ENCODE results near the gene RTBDN. TPM values are rescaled to one million over a fixed set of nuclear protein-coding genes. Genes with fewer than 3 reads are reported as not detected.
"Not testable (repeated sequence)": the region's sequence is repeated elsewhere in the genome, so short reads cannot be mapped to it uniquely, and the experiment has no call there.

RTBDN gene
- total and polyA plus RNA-seq, 7 experiments from 2014 or later = not detected

- DNase-seq; ATAC-seq; intact Hi-C loops (cut with micrococcal nuclease); H3K4me3 ChIP-seq (ENCODE audit: low read length); H3K27me3 ChIP-seq (ENCODE audit: control insufficient read depth in 2 of 2, insufficient read depth in 2 of 2, low read length in 2 of 2); H3K36me3 ChIP-seq (ENCODE audit: control insufficient read depth in 2 of 3, insufficient read depth in 3 of 3, low read length in 3 of 3); H3K4me1 ChIP-seq (ENCODE audit: control insufficient read depth in 2 of 2, insufficient read depth in 2 of 2, low read length in 2 of 2); CTCF ChIA-PET; H3K9me3 ChIP-seq (ENCODE audit: control insufficient read depth in 2 of 3, low read length in 3 of 3); H3K27ac ChIP-seq (ENCODE audit: low read depth, low read length); H3K9me3 Mint-ChIP-seq; H3K27me3 Mint-ChIP-seq; H3K4me3 Mint-ChIP-seq; H3K4me1 Mint-ChIP-seq; H3K27ac Mint-ChIP-seq: not testable (repeated sequence)
- peaks cover 0 to 17% (median 6%) of the 10 kb centered on the region in 5 donors for H3K36me3 Mint-ChIP-seq
- POLR2A ChIA-PET = interaction anchor here (0.7 kb wide), 1 partner anchor 11 kb away, joined by 4 read pairs; the partner anchor contains the start of gene RNASEH2A
These were observed 17.2 kb downstream of the RTBDN start for GRCh38 chr19:12817188-12817587.

- ChIA-PET CTCF (interaction anchor here (0.8 kb wide), 1 partner anchor 58 kb away, joined by 3 read pairs; no protein-coding TSS in a partner anchor), POLR2A (no interaction called here)
- H3K9me3 ChIP-seq (ENCODE audit: control insufficient read depth in 2 of 3, low read length in 3 of 3) = no peaks in the 10 kb centered on the region
- Mint-ChIP-seq H3K4me1 (no peaks in the 10 kb centered on the region), H3K36me3 (peaks cover 0 to 17% (median 6%) of the 10 kb centered on the region in 5 donors), H3K4me3 (no peak overlapping the region), H3K9me3 (no peaks in the 10 kb centered on the region), H3K27me3 (no peaks in the 10 kb centered on the region), H3K27ac (no peak overlapping the region)
- H3K4me1 ChIP-seq (ENCODE audit: control insufficient read depth in 2 of 2, insufficient read depth in 2 of 2, low read length in 2 of 2) = no peaks in the 10 kb centered on the region
- H3K4me3 ChIP-seq (ENCODE audit: low read length) = no peak overlapping the region
- intact Hi-C loops (cut with micrococcal nuclease) = no loop called here
- ATAC-seq = no peak
- no peak overlapping the region for H3K27ac ChIP-seq (ENCODE audit: low read depth, low read length)
- DNase-seq = no peak
- H3K27me3 ChIP-seq (ENCODE audit: control insufficient read depth in 2 of 2, insufficient read depth in 2 of 2, low read length in 2 of 2) = no peaks in the 10 kb centered on the region
- peaks cover 0 to 10% (median 0%) of the 10 kb centered on the region in 3 experiments for H3K36me3 ChIP-seq (ENCODE audit: control insufficient read depth in 2 of 3, insufficient read depth in 3 of 3, low read length in 3 of 3)
These were observed 19.3 kb downstream of the RTBDN start for GRCh38 chr19:12815088-12815487.

GRCh38 chr19:12806242-12807081, 27.9 kb downstream of the RTBDN start, which contains the start of gene RNASEH2A:
Gene RNASEH2A (plus strand): TSS chr19:12806584. CDS start chr19:12806674, 90 bp downstream.
- Histone ChIP-seq H3K27me3 (ENCODE audit: control insufficient read depth in 2 of 2, insufficient read depth in 2 of 2, low read length in 2 of 2) (no peaks in the 10 kb centered on the region), H3K9me3 (ENCODE audit: control insufficient read depth in 2 of 3, low read length in 3 of 3) (no peaks in the 10 kb centered on the region), H3K27ac (ENCODE audit: low read depth, low read length) (peak within 1 kb of the TSS; percentile 70), H3K4me3 (ENCODE audit: low read length) (peak within 1 kb of the TSS; percentile 73), H3K4me1 (ENCODE audit: control insufficient read depth in 2 of 2, insufficient read depth in 2 of 2, low read length in 2 of 2) (peaks cover 18% of the 10 kb centered on the region in 2 donors), H3K36me3 (ENCODE audit: control insufficient read depth in 2 of 3, insufficient read depth in 3 of 3, low read length in 3 of 3) (peaks cover 0 to 9% (median 0%) of the 10 kb centered on the region in 3 experiments)
- Mint-ChIP-seq H3K27me3 (peaks cover 0 to 6% (median 0%) of the 10 kb centered on the region in 5 donors), H3K4me1 (peaks cover 15 to 26% (median 21%) of the 10 kb centered on the region in 7 donors), H3K4me3 (peak within 1 kb of the TSS; percentile 81 to 96 (median 91)), H3K36me3 (peaks cover 0 to 7% (median 3%) of the 10 kb centered on the region in 5 donors), H3K27ac (peak within 1 kb of the TSS; percentile 71 to 94 (median 89)), H3K9me3 (peaks cover 0 to 1% (median 0%) of the 10 kb centered on the region in 11 donors)
- intact Hi-C loops (cut with micrococcal nuclease) = loop anchor here (1.0 to 2.0 kb wide), 4 partner anchors 14 to 132 kb away; partner anchors contain the start of genes GET3 (in 2 of the 2) and CALR (in 1 of the 2)
- ATAC-seq (peak; percentile 95), DNase-seq (peak; percentile 74 to 87 (median 84))
- CTCF ChIA-PET = interaction anchor here (0.7 to 1.5 kb wide), 4 partner anchors 11 to 48 kb away, joined by 3 to 5 read pairs (median 3); no protein-coding TSS in a partner anchor
- POLR2A ChIA-PET = interaction anchor here (0.6 to 2.4 kb wide), 9 partner anchors 11 to 85 kb away, joined by 3 to 25 read pairs (median 6); partner anchors contain the start of gene JUNB

GRCh38 chr19:12804051-12804450, 30.3 kb downstream of the RTBDN start:
- DNase-seq (no peak), ATAC-seq (no peak)
- Histone ChIP-seq H3K27me3 (ENCODE audit: control insufficient read depth in 2 of 2, insufficient read depth in 2 of 2, low read length in 2 of 2) (no peaks in the 10 kb centered on the region), H3K36me3 (ENCODE audit: control insufficient read depth in 2 of 3, insufficient read depth in 3 of 3, low read length in 3 of 3) (peaks cover 0 to 23% (median 5%) of the 10 kb centered on the region in 3 experiments), H3K27ac (ENCODE audit: low read depth, low read length) (no peak overlapping the region), H3K9me3 (ENCODE audit: control insufficient read depth in 2 of 3, low read length in 3 of 3) (no peaks in the 10 kb centered on the region), H3K4me1 (ENCODE audit: control insufficient read depth in 2 of 2, insufficient read depth in 2 of 2, low read length in 2 of 2) (peaks cover 26 to 28% of the 10 kb centered on the region in 2 donors), H3K4me3 (ENCODE audit: low read length) (no peak overlapping the region)
- CTCF ChIA-PET = interaction anchor here (1.4 kb wide), 1 partner anchor 44 kb away, joined by 5 read pairs; no protein-coding TSS in a partner anchor
- Mint-ChIP-seq H3K27ac (no peak overlapping the region), H3K27me3 (peaks cover 0 to 6% (median 0%) of the 10 kb centered on the region in 5 donors), H3K4me1 (peaks cover 15 to 42% (median 35%) of the 10 kb centered on the region in 7 donors), H3K9me3 (peaks cover 0 to 1% (median 0%) of the 10 kb centered on the region in 11 donors), H3K4me3 (peak overlapping the region in 2 of 10 donors; percentile 14 to 64), H3K36me3 (peaks cover 0 to 9% (median 3%) of the 10 kb centered on the region in 5 donors)
- POLR2A ChIA-PET = interaction anchor here (1.6 to 5.1 kb wide), 3 partner anchors 12 to 26 kb away, joined by 5 to 31 read pairs (median 27); partner anchors contain the start of gene JUNB
- intact Hi-C loops (cut with micrococcal nuclease) = loop anchor here in 1 of 2 donors (5.0 kb wide), 1 partner anchor 33 kb away; the partner anchor contains the start of gene MAST1

GRCh38 chr19:12802267-12803106, 31.9 kb downstream of the RTBDN start:
- Histone ChIP-seq H3K9me3 (ENCODE audit: control insufficient read depth in 2 of 3, low read length in 3 of 3) (no peaks in the 10 kb centered on the region), H3K4me3 (ENCODE audit: low read length) (peak overlapping the region; percentile 88), H3K4me1 (ENCODE audit: control insufficient read depth in 2 of 2, insufficient read depth in 2 of 2, low read length in 2 of 2) (peaks cover 26 to 28% of the 10 kb centered on the region in 2 donors), H3K36me3 (ENCODE audit: control insufficient read depth in 2 of 3, insufficient read depth in 3 of 3, low read length in 3 of 3) (peaks cover 0 to 28% (median 5%) of the 10 kb centered on the region in 3 experiments), H3K27ac (ENCODE audit: low read depth, low read length) (peak overlapping the region; percentile 86), H3K27me3 (ENCODE audit: control insufficient read depth in 2 of 2, insufficient read depth in 2 of 2, low read length in 2 of 2) (no peaks in the 10 kb centered on the region)
- ChIA-PET POLR2A (interaction anchor here (0.5 to 5.1 kb wide), 9 partner anchors 10 to 188 kb away, joined by 3 to 31 read pairs (median 3); partner anchors contain the start of genes GCDH and JUNB), CTCF (interaction anchor here (1.0 to 9.8 kb wide), 4 partner anchors 26 to 45 kb away, joined by 5 to 169 read pairs (median 6); partner anchors contain the start of gene HOOK2)
- intact Hi-C loops (cut with micrococcal nuclease) = loop anchor here in 1 of 2 donors (5.0 kb wide), 1 partner anchor 35 kb away; the partner anchor contains the start of gene MAST1
- peaks cover 15 to 37% (median 34%) of the 10 kb centered on the region in 7 donors for H3K4me1 Mint-ChIP-seq
- peaks cover 0 to 6% (median 0%) of the 10 kb centered on the region in 5 donors for H3K27me3 Mint-ChIP-seq
- H3K27ac Mint-ChIP-seq = peak overlapping the region in 7 of 9 donors; percentile 21 to 90 (median 71)
- H3K9me3 Mint-ChIP-seq = peaks cover 0 to 1% (median 0%) of the 10 kb centered on the region in 11 donors
- DNase-seq = no peak
- peak overlapping the region; percentile 85 to 91 (median 88) for H3K4me3 Mint-ChIP-seq
- no peak for ATAC-seq
- H3K36me3 Mint-ChIP-seq = peaks cover 0 to 6% (median 0%) of the 10 kb centered on the region in 5 donors

Measured in naive thymus-derived CD4-positive, alpha-beta T cell (primary cell).